Peyer's patch (tissue), 4 donors: ENCODE measurements around the gene KRT37. TPM values are rescaled to one million over a fixed set of nuclear protein-coding genes. Genes with fewer than 3 reads are reported as not detected.

Source experiments
- DNase-seq, 3 donors: peaks; one replicate each; pipeline ENCODE4 v3.0.0-alpha.2; 2017 to 2019
- H3K27ac ChIP-seq, 4 donors: fragments of 200-600 bp; sonication (generic); one replicate each; pipeline ENCODE4 v1.5.1; 2016 to 2019
- H3K27me3 ChIP-seq, 2 donors: fragments of 200-600 bp; sonication (generic); one replicate each; pipeline ENCODE4 v1.5.1; 2019
- H3K36me3 ChIP-seq, 3 donors: fragments of 200-600 bp; sonication (generic); one replicate each; pipeline ENCODE4 v1.5.1; 2016 to 2019
- H3K4me1 ChIP-seq, 4 donors: fragments of 200-600 bp; sonication (generic); one replicate each; pipeline ENCODE4 v1.5.1; 2016 to 2019
- H3K4me3 ChIP-seq, 4 donors: fragments of 200-600 bp; sonication (generic); 1 replicate in 3 of 4; 2 replicates in 1 of 4; pipeline ENCODE4 v1.5.1; 2016 to 2019; ENCODE audit warnings: mild to moderate bottlenecking in 1 of 4
- H3K9me3 ChIP-seq, 4 donors: fragments of 200-600 bp; sonication (generic); one replicate each; pipeline ENCODE4 v1.5.1; 2016 to 2019; ENCODE audit warnings: mild to moderate bottlenecking in 1 of 4
- CTCF ChIP-seq, 6 experiments: fragments of 450-650 bp in 4 of 6; fragments of 200-600 bp in 2 of 6; sonication (generic) in 1 of 6; IDR thresholded peaks; one replicate each; pipeline ENCODE4 v1.5.1; 2017 to 2019; ENCODE audit warnings: antibody characterized with exemption in 6 of 6, mild to moderate bottlenecking in 3 of 6, moderate library complexity in 1 of 6
- POLR2A ChIP-seq, 2 donors: fragments of 450-650 bp; IDR thresholded peaks; one replicate each; pipeline ENCODE4 v1.5.1; 2017; ENCODE audit warnings: antibody characterized with exemption in 2 of 2, mild to moderate bottlenecking in 2 of 2, moderate library complexity in 2 of 2
- total RNA-seq, 4 donors: library from RNA; depleted of rRNA; stranded (reverse); fragments of >200 nt; gene quantifications; one replicate each; pipeline ENCODE4 v1.1.0, GENCODE V29; 2016

KRT37 gene
- total RNA-seq, 4 donors from 2014 or later, result not detected

- no peaks in the 10 kb centered on the region for H3K27me3 ChIP-seq
- no peak overlapping the region for H3K4me3 ChIP-seq
- no peaks in the 10 kb centered on the region for H3K9me3 ChIP-seq
- H3K4me1 ChIP-seq, result no peaks in the 10 kb centered on the region
- no peak for DNase-seq
- H3K27ac ChIP-seq, result no peak overlapping the region
- H3K36me3 ChIP-seq, result no peaks in the 10 kb centered on the region
- TF ChIP-seq POLR2A (IDR thresholded peaks at IDR 0.05) (no peak), CTCF (IDR thresholded peaks at IDR 0.05) (no peak)
Observed at GRCh38 chr17:41463746-41464145, 39.4 kb upstream of the KRT37 start.

GRCh38 chr17:41462705-41463104 is 38.3 kb upstream of the KRT37 start:
- Histone ChIP-seq H3K4me3 (no peak overlapping the region), H3K27ac (no peak overlapping the region), H3K27me3 (no peaks in the 10 kb centered on the region), H3K4me1 (no peaks in the 10 kb centered on the region), H3K9me3 (no peaks in the 10 kb centered on the region), H3K36me3 (no peaks in the 10 kb centered on the region)
- DNase-seq, result no peak
- TF ChIP-seq CTCF (IDR thresholded peaks at IDR 0.05), result no peak
- no peak for TF ChIP-seq POLR2A (IDR thresholded peaks at IDR 0.05)

GRCh38 chr17:41457676-41458075 is 33.3 kb upstream of the KRT37 start:
- DNase-seq, result no peak
- H3K4me3 ChIP-seq, result no peak overlapping the region
- H3K9me3 ChIP-seq, result no peaks in the 10 kb centered on the region
- H3K4me1 ChIP-seq, result no peaks in the 10 kb centered on the region
- TF ChIP-seq CTCF (IDR thresholded peaks at IDR 0.05) (no peak), POLR2A (IDR thresholded peaks at IDR 0.05) (no peak)
- H3K27me3 ChIP-seq, result no peaks in the 10 kb centered on the region
- H3K36me3 ChIP-seq, result no peaks in the 10 kb centered on the region
- H3K27ac ChIP-seq, result no peak overlapping the region

- DNase-seq, result no peak
- TF ChIP-seq CTCF (IDR thresholded peaks at IDR 0.05) (no peak), POLR2A (IDR thresholded peaks at IDR 0.05) (no peak)
- Histone ChIP-seq H3K4me3 (no peak overlapping the region), H3K27ac (no peak overlapping the region), H3K4me1 (no peaks in the 10 kb centered on the region), H3K9me3 (no peaks in the 10 kb centered on the region), H3K36me3 (no peaks in the 10 kb centered on the region), H3K27me3 (no peaks in the 10 kb centered on the region)
Observed at GRCh38 chr17:41456204-41456603, 31.8 kb upstream of the KRT37 start.

- Histone ChIP-seq H3K27ac (no peak overlapping the region), H3K4me3 (no peak overlapping the region), H3K36me3 (no peaks in the 10 kb centered on the region), H3K27me3 (no peaks in the 10 kb centered on the region), H3K9me3 (no peaks in the 10 kb centered on the region), H3K4me1 (no peaks in the 10 kb centered on the region)
- TF ChIP-seq CTCF (IDR thresholded peaks at IDR 0.05), result no peak
- TF ChIP-seq POLR2A (IDR thresholded peaks at IDR 0.05), result no peak
- DNase-seq, result no peak
Observed at GRCh38 chr17:41455236-41455635, 30.9 kb upstream of the KRT37 start.

- H3K27ac ChIP-seq, result no peak overlapping the region
- no peak overlapping the region for H3K4me3 ChIP-seq
- H3K9me3 ChIP-seq, result no peaks in the 10 kb centered on the region
- H3K4me1 ChIP-seq, result no peaks in the 10 kb centered on the region
- no peaks in the 10 kb centered on the region for H3K27me3 ChIP-seq
- TF ChIP-seq CTCF (IDR thresholded peaks at IDR 0.05), result no peak
- TF ChIP-seq POLR2A (IDR thresholded peaks at IDR 0.05), result no peak
- no peak for DNase-seq
- no peaks in the 10 kb centered on the region for H3K36me3 ChIP-seq
Observed at GRCh38 chr17:41453066-41453465, 28.7 kb upstream of the KRT37 start.
